GM12875 (cell line): Measurements from ENCODE around the gene KDM6B.

Experiments
- H3K4me3 ChIP-seq: one replicate; pipeline ENCODE4 v1.5.1; 2011; ENCODE audit warnings: low read depth, low read length, control low read depth
- CTCF ChIP-seq: IDR thresholded peaks from 2 replicates; pipeline ENCODE4 v1.5.1; 2011; ENCODE audit warnings: low read depth, mild to moderate bottlenecking, control low read depth, inconsistent platforms, low read length, moderate library complexity, borderline replicate concordance; ENCODE audit not compliant: insufficient read depth

The KDM6B gene

GRCh38 chr17:7823581-7824001, 10.4 kb upstream of the KDM6B start:
- no peak for TF ChIP-seq CTCF
- no peak overlapping the region for H3K4me3 ChIP-seq

GRCh38 chr17:7824021-7824924, 9.7 kb upstream of the KDM6B start:
- TF ChIP-seq CTCF: no peak
- no peak overlapping the region for H3K4me3 ChIP-seq

GRCh38 chr17:7825206-7825990, 8.6 kb upstream of the KDM6B start:
- no peak overlapping the region for H3K4me3 ChIP-seq
- TF ChIP-seq CTCF: no peak

- H3K4me3 ChIP-seq: no peak overlapping the region
- no peak for TF ChIP-seq CTCF
Measured at GRCh38 chr17:7830616-7831015, 3.4 kb upstream of the KDM6B start.

GRCh38 chr17:7831233-7831632, 2.8 kb upstream of the KDM6B start:
- no peak for TF ChIP-seq CTCF
- no peak overlapping the region for H3K4me3 ChIP-seq

GRCh38 chr17:7832431-7832830, 1.6 kb upstream of the KDM6B start:
- H3K4me3 ChIP-seq: no peak overlapping the region
- no peak for TF ChIP-seq CTCF
